K562 (cell line): ENCODE results near the gene HOTAIR. TPM values are rescaled to one million over a fixed set of nuclear protein-coding genes. Genes with fewer than 3 reads are reported as not detected.

Experiments
- CXXC5 ChIP-seq: fragments of 250-450 bp; sonication (Bioruptor Pico); IDR thresholded peaks from 2 replicates; pipeline ENCODE4 v1.8.0; 2022; ENCODE audit warnings: inconsistent platforms, mild to moderate bottlenecking, moderate library complexity
- DLX4 ChIP-seq: fragments of 250-450 bp; sonication (Bioruptor Pico); IDR thresholded peaks from 2 replicates; pipeline ENCODE4 v1.6.1; 2021; ENCODE audit warnings: mild to moderate bottlenecking
- FOXP1 ChIP-seq: sonication (generic); formaldehyde crosslinking; IDR thresholded peaks from 2 replicates; pipeline ENCODE4 v1.8.0; 2022; ENCODE audit warnings: mild to moderate bottlenecking, missing genetic modification reagents
- GABPB1 ChIP-seq: sonication (generic); formaldehyde crosslinking; IDR thresholded peaks from 2 replicates; pipeline ENCODE4 v1.8.0; 2022; ENCODE audit warnings: mild to moderate bottlenecking, missing genetic modification reagents
- GATA2 ChIP-seq: sonication (generic); formaldehyde crosslinking; IDR thresholded peaks from 2 replicates; pipeline ENCODE4 v1.4.0; 2020; ENCODE audit warnings: mild to moderate bottlenecking, missing genetic modification reagents
- HCFC1 ChIP-seq: IDR thresholded peaks from 2 replicates; pipeline ENCODE4 v1.6.1; 2012; ENCODE audit warnings: low read depth, low read length, improper control_type of control experiment
- KLF1 ChIP-seq: fragments of 450-650 bp; IDR thresholded peaks from 2 replicates; pipeline ENCODE4 v1.6.1; 2016; ENCODE audit warnings: missing genetic modification characterization, missing compliant biosample characterization
- KLF16 ChIP-seq: IDR thresholded peaks from 2 replicates; pipeline ENCODE4 v1.6.1; 2016; ENCODE audit warnings: antibody characterized with exemption
- MLLT1 ChIP-seq, 2 experiments: fragments of 450-650 bp; IDR thresholded peaks; 2 replicates each; pipeline ENCODE4 v1.6.1; 2016
- MYBL2 ChIP-seq, 2 experiments: fragments of 450-650 bp in 1 of 2; sonication (generic) in 1 of 2; formaldehyde crosslinking in 1 of 2; IDR thresholded peaks; 2 replicates each; pipeline versions ENCODE4 v1.6.1 to v1.8.1; 2017 to 2022; ENCODE audit warnings: borderline replicate concordance in 1 of 2, inconsistent platforms in 1 of 2, low read depth in 1 of 2, mild to moderate bottlenecking in 1 of 2, missing genetic modification reagents in 1 of 2, moderate library complexity in 1 of 2
- POLR2AphosphoS5 ChIP-seq: IDR thresholded peaks from 2 replicates; pipeline ENCODE4 v1.6.1; 2011; ENCODE audit warnings: mild to moderate bottlenecking, low read depth, low read length, moderate library complexity; ENCODE audit not compliant: control insufficient read depth, insufficient read depth
- SAFB ChIP-seq: fragments of 200-400 bp; formaldehyde crosslinking; IDR thresholded peaks from 2 replicates; pipeline ENCODE4 v1.6.1; 2017; ENCODE audit warnings: low read depth, low read length, borderline replicate concordance
- SIN3B ChIP-seq: fragments of 450-650 bp; IDR thresholded peaks from 2 replicates; pipeline ENCODE4 v1.6.1; 2017; ENCODE audit warnings: low read depth, mild to moderate bottlenecking, moderate library complexity
- U2AF1 ChIP-seq: fragments of 200-400 bp; formaldehyde crosslinking; optimal IDR thresholded peaks from 2 replicates; pipeline ENCODE3; 2017; ENCODE audit warnings: mild to moderate bottlenecking, low read depth, low read length, moderate library complexity
- USF2 ChIP-seq: sonication (generic); formaldehyde crosslinking; IDR thresholded peaks from 2 replicates; pipeline ENCODE4 v1.5.0; 2020; ENCODE audit warnings: missing genetic modification reagents
- ZC3H11A ChIP-seq: IDR thresholded peaks from 2 replicates; pipeline ENCODE4 v1.6.1; 2012; ENCODE audit warnings: low read depth, low read length, improper control_type of control experiment
- ZNF23 ChIP-seq: fragments of 250-450 bp; sonication (Bioruptor Pico); IDR thresholded peaks from 2 replicates; pipeline ENCODE4 v1.4.0; 2020; ENCODE audit warnings: mild to moderate bottlenecking
- ZSCAN32 ChIP-seq: fragments of 450-650 bp; formaldehyde crosslinking; IDR thresholded peaks from 2 replicates; pipeline ENCODE4 v1.4.0; 2020; ENCODE audit warnings: mild to moderate bottlenecking, moderate library complexity
- polyA plus RNA-seq, 8 experiments: library from polyadenylated mRNA; depleted of rRNA in 4 of 8; stranded (reverse) in 5 of 8; unstranded in 3 of 8; fragments of >200 nt; fragmentation: Nextera tagmentation in 2 of 8; fragmentation: Illumina TruSeq in 1 of 8; extraction: Ambion mirVana in 2 of 8; extraction: Trizol in 1 of 8; gene quantifications; 2 replicates each; pipeline versions ENCODE4 v1.2.1 to v1.2.3, GENCODE V29; 2011 to 2014; ENCODE audit warnings: inconsistent platforms in 1 of 8, missing spikeins in 1 of 8
- total RNA-seq, 7 experiments: library from RNA; depleted of rRNA in 6 of 7; stranded (reverse); fragments of >200 nt in 6 of 7; fragmentation: Illumina TruSeq in 2 of 7; extraction: Trizol in 2 of 7; gene quantifications; 2 replicates each; pipeline versions ENCODE4 v1.2.1 to v1.2.3, GENCODE V29; 2011 to 2021; ENCODE audit warnings: low replicate concordance in 1 of 7
- TF ChIP-seq, protein P1 (sequence below), 2 experiments: IDR thresholded peaks; 2 replicates each; pipeline ENCODE4 v1.6.1; 2012; ENCODE audit warnings: improper control_type of control experiment in 2 of 2, low read depth in 2 of 2, low read length in 2 of 2, borderline replicate concordance in 1 of 2
- TF ChIP-seq, protein P2 (sequence below): fragments of 450-650 bp; IDR thresholded peaks from 2 replicates; pipeline ENCODE4 v1.6.1; 2018; ENCODE audit warnings: mild to moderate bottlenecking, low read depth; ENCODE audit not compliant: partially characterized antibody

The HOTAIR gene
- total and polyA plus RNA-seq, 9 of the 15 experiments (the other 6 are each of a cell fraction or from before 2014, with no cell fraction given), result 0.04 TPM; not detected in 8

GRCh38 chr12:54000116-54001114 is 25.7 kb upstream of the HOTAIR start, which contains the start of gene HOXC9 (continued):
- TF ChIP-seq MYBL2 (IDR thresholded peaks at IDR 0.05; ENCODE audit: low read depth), result no peak
- TF ChIP-seq MYBL2 (CRISPR knock-in tag; IDR thresholded peaks at IDR 0.05; ENCODE audit: borderline replicate concordance), result no peak
- no peak for TF ChIP-seq HCFC1
- TF ChIP-seq KLF16, result no peak
- TF ChIP-seq ZSCAN32, result no peak
- TF ChIP-seq KLF1 (tag), result no peak
- TF ChIP-seq, protein P1, sequence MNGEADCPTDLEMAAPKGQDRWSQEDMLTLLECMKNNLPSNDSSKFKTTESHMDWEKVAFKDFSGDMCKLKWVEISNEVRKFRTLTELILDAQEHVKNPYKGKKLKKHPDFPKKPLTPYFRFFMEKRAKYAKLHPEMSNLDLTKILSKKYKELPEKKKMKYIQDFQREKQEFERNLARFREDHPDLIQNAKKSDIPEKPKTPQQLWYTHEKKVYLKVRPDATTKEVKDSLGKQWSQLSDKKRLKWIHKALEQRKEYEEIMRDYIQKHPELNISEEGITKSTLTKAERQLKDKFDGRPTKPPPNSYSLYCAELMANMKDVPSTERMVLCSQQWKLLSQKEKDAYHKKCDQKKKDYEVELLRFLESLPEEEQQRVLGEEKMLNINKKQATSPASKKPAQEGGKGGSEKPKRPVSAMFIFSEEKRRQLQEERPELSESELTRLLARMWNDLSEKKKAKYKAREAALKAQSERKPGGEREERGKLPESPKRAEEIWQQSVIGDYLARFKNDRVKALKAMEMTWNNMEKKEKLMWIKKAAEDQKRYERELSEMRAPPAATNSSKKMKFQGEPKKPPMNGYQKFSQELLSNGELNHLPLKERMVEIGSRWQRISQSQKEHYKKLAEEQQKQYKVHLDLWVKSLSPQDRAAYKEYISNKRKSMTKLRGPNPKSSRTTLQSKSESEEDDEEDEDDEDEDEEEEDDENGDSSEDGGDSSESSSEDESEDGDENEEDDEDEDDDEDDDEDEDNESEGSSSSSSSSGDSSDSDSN (IDR thresholded peaks at IDR 0.05; ENCODE audit: borderline replicate concordance in 1 of 2, low read depth in 2 of 2, low read length in 2 of 2), result peak; percentile 94 to 96; a peak in 3 of 4 replicates
- TF ChIP-seq FOXP1 (CRISPR knock-in tag), result peak; percentile 72; the same call in 1 of the 2 replicates
- peak; percentile 78 for TF ChIP-seq CXXC5 (CRISPR knock-in tag)
- no peak; a peak in 1 of 4 replicates for TF ChIP-seq MLLT1 (IDR thresholded peaks at IDR 0.05)
- peak; percentile 54; the same call in 1 of the 2 replicates for TF ChIP-seq GABPB1
- no peak for TF ChIP-seq ZNF23
- TF ChIP-seq ZC3H11A, result no peak
- TF ChIP-seq DLX4 (CRISPR knock-in tag), result no peak
- TF ChIP-seq SAFB, result 0 out of 2 replicates have a peak, but pooled peaks have one; percentile 21
- TF ChIP-seq SIN3B, result no peak
- no peak for TF ChIP-seq GATA2 (CRISPR knock-in tag)
- TF ChIP-seq USF2 (CRISPR knock-in tag), result no peak
- TF ChIP-seq U2AF1, result peak; percentile 96
- TF ChIP-seq POLR2AphosphoS5, result peak; percentile 16; the same call in 1 of the 2 replicates
- TF ChIP-seq, protein P2, sequence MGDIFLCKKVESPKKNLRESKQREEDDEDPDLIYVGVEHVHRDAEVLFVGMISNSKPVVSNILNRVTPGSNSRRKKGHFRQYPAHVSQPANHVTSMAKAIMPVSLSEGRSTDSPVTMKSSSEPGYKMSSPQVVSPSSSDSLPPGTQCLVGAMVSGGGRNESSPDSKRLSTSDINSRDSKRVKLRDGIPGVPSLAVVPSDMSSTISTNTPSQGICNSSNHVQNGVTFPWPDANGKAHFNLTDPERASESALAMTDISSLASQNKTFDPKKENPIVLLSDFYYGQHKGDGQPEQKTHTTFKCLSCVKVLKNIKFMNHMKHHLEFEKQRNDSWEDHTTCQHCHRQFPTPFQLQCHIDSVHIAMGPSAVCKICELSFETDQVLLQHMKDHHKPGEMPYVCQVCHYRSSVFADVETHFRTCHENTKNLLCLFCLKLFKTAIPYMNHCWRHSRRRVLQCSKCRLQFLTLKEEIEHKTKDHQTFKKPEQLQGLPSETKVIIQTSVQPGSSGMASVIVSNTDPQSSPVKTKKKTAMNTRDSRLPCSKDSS, result no peak
